HG02623 (cell line): ENCODE data around the gene OVAAL.
A peak's percentile ranks its signal among the peaks of the same experiment; 100 is the strongest.

Experiments
- ATAC-seq: cut with Tn5 transposase; IDR thresholded peaks from one replicate; pipeline ENCODE4 v1.9.1; 2021; ENCODE audit warnings: moderate library complexity; ENCODE audit not compliant: unreplicated experiment

OVAAL gene

GRCh38 chr1:180558664-180559063 is at the start of gene OVAAL:
Gene OVAAL (plus strand): TSS chr1:180558964.
- no peak for ATAC-seq

GRCh38 chr1:180510882-180511281 is 47.9 kb upstream of the OVAAL start:
- ATAC-seq, result no peak

- ATAC-seq, result no peak
These were observed 45.2 kb upstream of the OVAAL start for GRCh38 chr1:180513531-180513930.

- ATAC-seq, result no peak
These were observed 43.4 kb upstream of the OVAAL start for GRCh38 chr1:180515364-180515763.

- peak; percentile 78 for ATAC-seq
These were observed 42.8 kb upstream of the OVAAL start for GRCh38 chr1:180515857-180516388.

- no peak for ATAC-seq
These were observed 38.9 kb upstream of the OVAAL start for GRCh38 chr1:180519846-180520245.

GRCh38 chr1:180521474-180522212 is 37.1 kb upstream of the OVAAL start:
- no peak for ATAC-seq

- ATAC-seq, result no peak
These were observed 36.6 kb upstream of the OVAAL start for GRCh38 chr1:180522213-180522515.

GRCh38 chr1:180524160-180524914 is 34.4 kb upstream of the OVAAL start:
- ATAC-seq, result no peak

GRCh38 chr1:180524915-180525714 is 33.6 kb upstream of the OVAAL start:
- no peak for ATAC-seq

- ATAC-seq, result no peak
These were observed 33.1 kb upstream of the OVAAL start for GRCh38 chr1:180525715-180526039.

GRCh38 chr1:180527101-180527669 is 31.6 kb upstream of the OVAAL start:
- ATAC-seq, result no peak

- ATAC-seq, result no peak
These were observed 29.8 kb upstream of the OVAAL start for GRCh38 chr1:180528868-180529470.

- no peak for ATAC-seq
These were observed 28.3 kb upstream of the OVAAL start for GRCh38 chr1:180530501-180530900.

GRCh38 chr1:180532854-180533253 is 25.9 kb upstream of the OVAAL start:
- no peak for ATAC-seq

GRCh38 chr1:180533266-180533987 is 25.3 kb upstream of the OVAAL start:
- ATAC-seq, result peak; percentile 72

GRCh38 chr1:180534214-180534613 is 24.6 kb upstream of the OVAAL start:
- no peak for ATAC-seq

GRCh38 chr1:180535418-180535999 is 23.3 kb upstream of the OVAAL start:
- no peak for ATAC-seq

GRCh38 chr1:180536821-180537372 is 21.9 kb upstream of the OVAAL start:
- ATAC-seq, result no peak

- no peak for ATAC-seq
These were observed 19.6 kb upstream of the OVAAL start for GRCh38 chr1:180539136-180539535.
